ENCODE data around the gene POU6F2. TPM values are rescaled to one million over a fixed set of nuclear protein-coding genes. Genes with fewer than 3 reads are reported as not detected.

The POU6F2 gene
- total RNA-seq, 1 experiment from 2014 or later = not detected

GRCh38 chr7:39312254-39312989 is 334.7 kb downstream of the POU6F2 start:
- Histone ChIP-seq H3K79me2 (ENCODE audit: low read length) (no peaks in the 10 kb centered on the region), H3K36me3 (ENCODE audit: low read depth, low read length) (no peaks in the 10 kb centered on the region), H2AFZ (ENCODE audit: low read length) (no peak overlapping the region), H3K4me1 (ENCODE audit: insufficient read depth, low read length) (no peaks in the 10 kb centered on the region), H3K4me3 (ENCODE audit: low read length) (no peak overlapping the region), H3K9ac (ENCODE audit: low read length) (no peak overlapping the region), H3K9me3 (ENCODE audit: low read length) (no peaks in the 10 kb centered on the region), H3K27me3 (ENCODE audit: low read length) (peaks cover 94% of the 10 kb centered on the region), H3K4me2 (ENCODE audit: low read length) (no peak overlapping the region), H3K9me2 (replicated peaks; ENCODE audit: low read length) (no peaks in the 10 kb centered on the region), H3K27ac (ENCODE audit: low read length) (no peak overlapping the region), H3F3A (ENCODE audit: low read length, unreplicated experiment) (no peaks in the 10 kb centered on the region), H4K20me1 (ENCODE audit: low read length) (no peaks in the 10 kb centered on the region)
- TF ChIP-seq EZH2phosphoT487 (IDR thresholded peaks at IDR 0.05; ENCODE audit: borderline replicate concordance, low read length) (no peak), CTCF (conservative IDR thresholded peaks at IDR 0.05; ENCODE audit: low read depth, low read length) (no peak), EZH2 (IDR thresholded peaks at IDR 0.05; ENCODE audit: low read length, unreplicated experiment) (no peak)
- ChIA-PET CTCF (no interaction called here), POLR2A (ENCODE audit: unreplicated experiment) (no interaction called here)
- DNase-seq (no peak), ATAC-seq (no peak)
- no TSS peak for BruUV-seq (replicated peaks)
- intact Hi-C loops (cut with micrococcal nuclease) = no loop called here

GRCh38 chr7:39313376-39313775 is 335.7 kb downstream of the POU6F2 start:
- CTCF ChIA-PET = no interaction called here
- H3K9ac ChIP-seq (ENCODE audit: low read length) = no peak overlapping the region
- H3K4me1 ChIP-seq (ENCODE audit: insufficient read depth, low read length) = no peaks in the 10 kb centered on the region
- no peak for ATAC-seq
- H3K4me2 ChIP-seq (ENCODE audit: low read length) = no peak overlapping the region
- no peak overlapping the region for H3K4me3 ChIP-seq (ENCODE audit: low read length)
- no peaks in the 10 kb centered on the region for H4K20me1 ChIP-seq (ENCODE audit: low read length)
- no peaks in the 10 kb centered on the region for H3K9me3 ChIP-seq (ENCODE audit: low read length)
- H3K27me3 ChIP-seq (ENCODE audit: low read length) = peaks cover 90% of the 10 kb centered on the region
- POLR2A ChIA-PET (ENCODE audit: unreplicated experiment) = no interaction called here
- no peaks in the 10 kb centered on the region for H3K36me3 ChIP-seq (ENCODE audit: low read depth, low read length)
- no peaks in the 10 kb centered on the region for H3K9me2 ChIP-seq (replicated peaks; ENCODE audit: low read length)
- no peak for DNase-seq
- no peaks in the 10 kb centered on the region for H3F3A ChIP-seq (ENCODE audit: low read length, unreplicated experiment)
- BruUV-seq (replicated peaks) = no TSS peak
- no peaks in the 10 kb centered on the region for H3K79me2 ChIP-seq (ENCODE audit: low read length)
- H3K27ac ChIP-seq (ENCODE audit: low read length) = no peak overlapping the region
- no peak overlapping the region for H2AFZ ChIP-seq (ENCODE audit: low read length)
- intact Hi-C loops (cut with micrococcal nuclease) = no loop called here
- TF ChIP-seq EZH2 (IDR thresholded peaks at IDR 0.05; ENCODE audit: low read length, unreplicated experiment) = no peak
- no peak for TF ChIP-seq EZH2phosphoT487 (IDR thresholded peaks at IDR 0.05; ENCODE audit: borderline replicate concordance, low read length)
- TF ChIP-seq CTCF (conservative IDR thresholded peaks at IDR 0.05; ENCODE audit: low read depth, low read length) = no peak

GRCh38 chr7:39313974-39314373 is 336.3 kb downstream of the POU6F2 start:
- ChIA-PET CTCF (no interaction called here), POLR2A (ENCODE audit: unreplicated experiment) (no interaction called here)
- ATAC-seq (no peak), DNase-seq (no peak)
- BruUV-seq (replicated peaks) = no TSS peak
- no peak overlapping the region for H3K4me3 ChIP-seq (ENCODE audit: low read length)
- no peaks in the 10 kb centered on the region for H3K36me3 ChIP-seq (ENCODE audit: low read depth, low read length)
- no peak for TF ChIP-seq EZH2 (IDR thresholded peaks at IDR 0.05; ENCODE audit: low read length, unreplicated experiment)
- no peak for TF ChIP-seq CTCF (conservative IDR thresholded peaks at IDR 0.05; ENCODE audit: low read depth, low read length)
- TF ChIP-seq EZH2phosphoT487 (IDR thresholded peaks at IDR 0.05; ENCODE audit: borderline replicate concordance, low read length) = no peak
- H3K9me2 ChIP-seq (replicated peaks; ENCODE audit: low read length) = no peaks in the 10 kb centered on the region
- H3K9me3 ChIP-seq (ENCODE audit: low read length) = no peaks in the 10 kb centered on the region
- no peaks in the 10 kb centered on the region for H3F3A ChIP-seq (ENCODE audit: low read length, unreplicated experiment)
- no peaks in the 10 kb centered on the region for H4K20me1 ChIP-seq (ENCODE audit: low read length)
- no peak overlapping the region for H2AFZ ChIP-seq (ENCODE audit: low read length)
- H3K9ac ChIP-seq (ENCODE audit: low read length) = no peak overlapping the region
- H3K79me2 ChIP-seq (ENCODE audit: low read length) = no peaks in the 10 kb centered on the region
- intact Hi-C loops (cut with micrococcal nuclease) = no loop called here
- no peaks in the 10 kb centered on the region for H3K4me1 ChIP-seq (ENCODE audit: insufficient read depth, low read length)
- peaks cover 84% of the 10 kb centered on the region for H3K27me3 ChIP-seq (ENCODE audit: low read length)
- H3K27ac ChIP-seq (ENCODE audit: low read length) = no peak overlapping the region
- no peak overlapping the region for H3K4me2 ChIP-seq (ENCODE audit: low read length)

Data from PC-3 (cell line).